Activated gamma-delta T cell (primary cell): ENCODE results near the gene RALGPS1.
"Not testable (repeated sequence)": the region's sequence is repeated elsewhere in the genome, so short reads cannot be mapped to it uniquely, and the experiment has no call there.

Source experiments
- DNase-seq: peaks from one replicate; lab custom pipeline; 2025; lab: John Stamatoyannopoulos, UW

Gene RALGPS1

DNA sequence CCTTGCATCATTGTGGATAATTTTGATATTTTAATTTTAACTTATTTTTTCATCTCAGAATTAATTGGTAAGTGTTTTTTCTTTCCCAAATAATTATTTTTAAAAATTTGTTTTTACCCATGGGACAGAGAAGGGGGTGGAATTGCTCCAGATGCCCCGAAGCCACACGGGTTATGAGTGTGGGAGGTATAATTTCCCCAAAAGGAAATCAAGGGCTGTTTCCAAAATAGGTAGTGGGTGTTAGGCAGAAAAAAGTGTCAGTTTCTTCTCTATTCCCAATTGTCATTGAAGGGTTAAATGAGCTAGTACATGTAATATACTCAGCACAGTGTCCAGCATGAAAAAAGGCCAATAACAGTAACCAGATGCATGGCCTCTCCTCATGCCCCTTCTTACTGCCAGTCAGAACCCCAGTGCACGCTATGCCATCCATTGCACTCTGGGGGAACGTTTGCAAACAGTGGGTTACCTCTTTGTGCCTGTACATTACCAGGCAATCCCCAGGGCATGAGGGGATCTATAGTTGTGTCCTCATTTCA is 244.3 kb downstream of the RALGPS1 start:
- DNase-seq: no peak

DNA sequence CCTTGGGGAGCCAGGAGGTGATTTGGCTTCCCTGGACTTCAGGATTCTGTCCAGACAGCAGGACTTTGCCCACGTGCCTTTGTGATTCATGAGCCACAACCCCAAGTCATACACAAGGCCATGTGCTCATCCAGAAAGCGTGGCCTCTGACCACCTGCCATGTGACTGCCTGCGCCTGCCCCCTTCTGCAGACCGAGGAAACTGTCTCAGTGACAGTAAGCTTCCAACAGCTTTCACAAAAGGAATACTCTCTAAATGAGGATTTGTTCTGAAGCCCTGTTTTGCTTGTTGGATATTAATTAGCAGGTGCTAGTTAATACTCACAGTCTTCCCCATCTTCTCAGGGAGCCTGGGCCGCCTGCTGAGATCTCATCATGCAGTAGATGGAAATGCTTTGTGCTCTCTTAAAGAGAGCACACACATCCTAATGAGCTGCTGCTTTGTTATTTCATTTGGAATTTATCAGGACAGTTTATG is 244.8 kb downstream of the RALGPS1 start:
- DNase-seq: no peak

DNA sequence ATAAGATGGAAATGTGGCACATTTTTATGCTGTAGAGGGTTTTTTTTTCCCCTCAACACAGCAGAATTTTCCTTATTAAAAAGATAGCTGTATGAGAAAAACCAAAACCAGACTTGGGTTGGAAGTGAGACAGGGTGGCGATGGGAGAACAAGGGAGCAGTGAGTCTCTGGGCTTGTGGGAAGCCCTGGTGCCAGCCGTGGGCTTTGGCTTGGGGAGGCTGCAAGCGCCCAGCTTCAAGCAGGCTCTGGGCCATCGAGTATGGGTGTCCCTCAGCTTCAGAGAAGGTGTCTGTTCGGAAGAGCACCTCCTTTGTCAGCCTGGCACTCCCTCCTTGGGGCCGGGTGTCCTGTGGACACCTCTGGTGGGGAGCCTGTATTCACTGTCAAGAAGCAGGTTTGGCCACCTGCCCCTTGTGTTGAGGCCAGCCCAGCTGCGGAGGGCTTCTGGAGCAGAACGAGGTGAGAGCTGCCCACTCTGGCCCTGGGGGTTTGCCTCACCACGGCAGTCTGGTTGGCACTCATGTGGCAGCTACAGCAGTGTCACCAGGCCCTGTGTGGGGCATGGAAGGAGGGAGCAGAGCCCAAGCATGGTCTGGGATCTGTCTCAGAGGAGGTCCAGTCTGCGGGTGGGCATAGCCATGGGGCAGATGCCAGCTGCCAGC is 245.5 kb downstream of the RALGPS1 start:
- no peak for DNase-seq

DNA sequence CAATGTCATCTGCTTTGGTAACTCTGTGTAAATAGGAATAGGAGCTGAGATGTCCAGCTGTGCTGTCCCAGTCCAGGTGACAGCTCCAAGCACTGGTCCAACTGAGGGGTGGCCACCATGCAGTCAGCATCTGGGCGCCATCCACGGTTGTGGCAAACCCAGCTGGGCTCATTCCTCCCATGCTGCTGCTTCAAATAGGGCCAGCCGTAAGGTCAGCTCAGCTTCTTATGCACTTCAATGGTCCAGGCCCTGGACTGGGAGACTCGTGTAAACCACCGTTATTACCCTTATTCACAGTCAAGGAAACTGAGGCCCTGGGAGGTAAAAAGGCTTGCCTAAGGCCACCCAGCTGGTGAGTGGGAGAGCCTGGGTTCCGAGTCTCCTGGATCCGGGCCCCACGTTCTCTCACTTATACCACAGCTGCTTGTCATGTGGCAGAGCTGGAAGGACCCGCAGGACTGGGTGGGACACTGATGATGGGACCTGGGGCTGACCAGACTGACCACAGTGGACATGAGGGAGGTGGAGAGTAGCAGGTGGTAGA is 246.6 kb downstream of the RALGPS1 start:
- DNase-seq: no peak

DNA sequence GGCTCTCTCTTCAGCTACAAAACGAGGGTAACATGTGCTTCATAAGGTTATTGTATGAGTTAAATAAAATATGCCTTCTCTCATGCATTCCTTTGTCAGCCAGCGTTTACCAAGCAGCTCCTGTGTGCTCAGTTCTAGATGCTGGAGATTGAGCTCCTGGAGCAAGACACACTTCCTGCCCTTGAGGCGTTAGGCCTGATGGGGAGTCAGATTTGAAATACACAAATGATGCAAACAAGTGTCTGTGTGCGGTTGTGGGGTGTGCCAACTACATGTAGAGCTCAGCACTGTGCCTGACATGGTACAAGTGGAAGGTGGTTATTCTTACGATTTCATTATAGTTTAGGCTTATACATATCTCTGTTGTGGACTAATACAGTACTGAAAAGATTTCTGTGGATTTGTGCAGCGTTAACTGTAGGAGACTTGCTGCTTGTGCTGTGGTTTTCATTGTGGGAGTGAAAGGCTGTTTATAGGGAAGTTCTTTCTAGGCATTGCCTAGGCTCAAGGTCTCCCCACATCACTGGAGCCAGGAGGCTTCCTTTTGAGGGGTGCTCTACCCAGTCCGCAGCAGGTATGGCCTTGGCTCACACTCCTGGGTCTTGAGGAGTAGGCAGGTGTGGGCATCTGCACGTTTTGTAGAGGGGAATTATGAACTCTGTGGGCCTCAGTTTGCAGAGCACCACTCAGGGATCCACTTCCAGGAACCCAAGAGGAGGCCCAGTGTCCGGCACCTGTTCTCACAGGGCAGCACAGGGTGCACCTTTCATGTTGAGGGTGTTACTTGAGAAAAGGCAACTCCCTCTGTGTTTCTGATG is 247.7 kb downstream of the RALGPS1 start:
- no peak for DNase-seq

DNA sequence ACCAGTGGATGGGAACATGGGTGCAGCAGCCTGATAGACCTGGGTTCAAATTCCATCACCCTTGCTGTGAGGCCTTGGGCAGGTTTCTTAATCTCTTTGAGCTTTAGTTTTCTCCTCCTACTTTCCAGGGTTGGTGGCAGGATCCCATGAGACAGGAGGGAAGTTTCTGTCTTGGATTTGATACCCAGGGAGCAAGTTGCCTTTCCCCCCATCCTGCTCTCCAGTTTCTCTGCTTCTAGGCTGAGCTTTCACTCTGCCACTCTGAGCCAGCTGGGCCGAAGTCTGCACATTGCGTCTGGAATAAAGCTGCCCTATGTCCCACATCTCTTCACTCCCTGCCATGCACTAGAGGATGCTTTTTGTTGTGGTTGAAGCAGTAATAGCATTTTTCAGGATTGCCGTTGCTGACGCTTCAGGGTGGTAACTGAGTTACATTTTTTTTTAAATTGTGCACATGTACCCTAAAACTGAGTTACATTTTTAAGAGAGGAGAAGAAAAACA is 248.3 kb downstream of the RALGPS1 start:
- no peak for DNase-seq

DNA sequence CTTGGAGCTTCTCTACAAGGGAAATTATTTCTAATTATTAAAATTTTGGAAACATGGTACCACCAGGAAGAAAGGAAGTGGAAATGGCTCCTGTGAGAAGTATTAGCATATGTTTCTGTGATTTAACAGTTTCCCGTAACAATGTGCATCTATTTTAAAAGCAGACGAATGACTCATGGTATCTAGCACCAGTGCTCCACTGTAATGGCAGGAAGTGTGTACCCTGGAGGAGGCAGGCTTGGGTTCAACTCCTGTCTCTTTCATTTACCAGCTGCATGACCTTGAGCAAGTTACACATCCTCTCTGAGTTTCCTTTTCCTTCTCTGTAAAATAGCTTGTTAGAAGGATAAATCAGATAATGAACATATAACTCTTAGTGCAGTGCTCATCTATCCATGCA is 248.8 kb downstream of the RALGPS1 start:
- DNase-seq: no peak

DNA sequence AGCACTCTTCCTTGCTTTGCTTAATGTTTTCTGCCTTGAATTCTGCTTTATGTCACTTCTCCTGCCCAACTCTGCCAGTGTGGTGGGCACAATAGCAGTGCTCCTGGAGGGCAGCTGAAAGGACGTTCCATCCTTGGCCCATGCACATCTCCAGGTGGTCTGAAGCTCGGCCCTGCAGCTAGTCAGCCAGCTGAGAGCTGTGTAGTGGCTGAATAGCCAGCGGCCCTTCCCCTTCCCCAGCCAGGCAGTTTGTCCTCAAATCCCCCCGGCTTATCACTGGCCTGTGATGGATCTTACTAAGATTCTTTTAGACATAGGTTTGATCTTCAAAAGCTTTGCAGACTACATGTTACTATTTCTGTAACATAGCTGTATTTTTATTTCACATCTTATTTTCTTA is 250.5 kb downstream of the RALGPS1 start:
- no peak for DNase-seq

DNA sequence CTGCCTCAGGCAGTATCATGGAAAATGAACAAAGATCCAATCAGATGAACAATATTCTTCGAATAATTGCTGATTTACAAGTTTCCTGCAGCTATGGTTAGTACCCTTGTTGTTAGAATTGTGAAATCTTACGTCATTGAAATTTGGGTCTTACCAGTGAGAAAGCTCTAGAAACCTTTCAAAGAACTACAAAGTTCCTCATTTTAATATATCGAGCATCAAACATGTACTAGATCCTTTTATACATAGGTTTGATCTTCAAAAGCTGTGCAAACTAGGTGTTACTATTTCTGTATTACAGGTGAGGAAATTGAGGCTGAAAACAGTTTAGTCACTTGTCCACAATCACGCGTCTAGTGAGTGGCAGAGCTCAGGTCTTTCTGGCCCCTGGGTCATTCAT is 251.5 kb downstream of the RALGPS1 start:
- no peak for DNase-seq

DNA sequence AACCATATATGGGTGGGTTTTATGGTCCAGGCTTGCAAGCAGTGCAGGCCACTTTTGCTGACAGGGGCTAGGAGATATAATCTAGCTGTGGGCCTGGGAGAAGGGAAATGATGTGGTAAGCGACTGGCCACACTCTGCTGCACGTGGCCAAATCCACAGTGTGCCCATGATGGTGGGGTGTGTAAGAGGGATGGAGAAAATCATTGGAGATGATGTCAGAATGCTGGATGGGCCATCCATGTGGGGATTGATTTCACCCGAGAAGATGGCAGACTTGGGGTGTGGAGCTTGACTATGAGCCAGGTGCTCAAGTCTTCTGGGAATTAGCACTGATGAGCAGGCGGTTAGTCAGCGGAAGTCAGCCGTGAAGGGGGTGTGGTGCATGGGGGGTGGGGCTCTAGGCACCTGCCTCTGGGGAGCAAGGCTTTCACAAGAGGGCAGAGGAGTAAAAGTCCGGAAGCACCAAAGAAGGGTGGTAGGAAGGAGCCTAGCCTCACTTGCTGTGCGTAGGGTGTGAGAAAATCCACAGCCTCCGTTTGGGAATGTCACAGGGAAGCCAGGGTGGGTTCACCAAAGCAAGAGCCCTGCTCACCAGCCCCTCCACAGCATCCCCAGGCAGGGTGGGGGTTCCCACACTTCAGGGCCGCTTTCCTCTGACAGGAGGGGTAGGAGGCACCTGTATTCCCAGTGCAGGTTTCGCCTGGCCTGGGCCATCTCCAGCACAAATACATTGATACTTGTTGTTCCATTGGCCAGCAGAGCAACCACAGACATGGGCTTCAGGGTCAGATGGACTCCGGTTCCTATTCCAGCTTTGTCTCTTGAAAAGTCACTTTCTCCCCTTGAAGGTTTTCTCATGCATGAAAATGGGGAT is 252.3 kb downstream of the RALGPS1 start:
- DNase-seq: no peak

DNA sequence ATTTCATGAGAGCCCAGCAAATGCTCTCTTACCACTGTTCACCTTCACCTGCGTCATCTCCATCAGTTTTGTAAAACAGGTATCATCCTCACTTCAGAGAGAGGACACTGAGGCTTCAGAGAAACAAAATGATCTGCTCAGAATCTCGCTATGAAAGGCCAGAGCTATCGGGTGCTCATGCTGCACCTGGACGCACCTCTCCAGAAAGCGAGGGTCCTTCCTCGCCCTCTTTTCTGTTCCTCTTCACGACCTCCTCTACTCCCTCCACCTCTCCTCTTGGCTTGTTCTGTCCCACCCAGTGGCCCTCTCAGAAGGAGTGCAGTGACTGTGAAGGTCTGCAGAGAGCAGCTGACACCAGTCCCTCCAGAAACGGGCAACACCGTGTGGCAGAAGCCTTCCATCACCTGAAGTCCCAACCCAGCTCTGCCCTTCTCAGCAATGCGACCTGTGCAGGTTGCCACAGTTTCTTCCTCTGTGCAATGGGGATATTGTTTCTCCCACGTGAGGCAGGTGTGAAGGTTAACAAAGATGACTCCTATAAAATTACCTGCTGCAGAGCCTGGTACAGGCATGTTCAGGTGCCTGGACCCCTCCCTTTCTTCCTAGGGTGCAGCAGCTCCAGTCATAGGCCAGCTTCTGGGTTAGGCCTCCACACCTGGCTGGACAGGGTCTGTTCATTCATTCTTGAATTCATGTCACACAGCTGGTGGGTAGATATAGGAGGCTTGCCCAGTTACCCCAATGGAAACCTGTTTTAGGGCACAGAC is 253.2 kb downstream of the RALGPS1 start:
- DNase-seq: no peak

DNA sequence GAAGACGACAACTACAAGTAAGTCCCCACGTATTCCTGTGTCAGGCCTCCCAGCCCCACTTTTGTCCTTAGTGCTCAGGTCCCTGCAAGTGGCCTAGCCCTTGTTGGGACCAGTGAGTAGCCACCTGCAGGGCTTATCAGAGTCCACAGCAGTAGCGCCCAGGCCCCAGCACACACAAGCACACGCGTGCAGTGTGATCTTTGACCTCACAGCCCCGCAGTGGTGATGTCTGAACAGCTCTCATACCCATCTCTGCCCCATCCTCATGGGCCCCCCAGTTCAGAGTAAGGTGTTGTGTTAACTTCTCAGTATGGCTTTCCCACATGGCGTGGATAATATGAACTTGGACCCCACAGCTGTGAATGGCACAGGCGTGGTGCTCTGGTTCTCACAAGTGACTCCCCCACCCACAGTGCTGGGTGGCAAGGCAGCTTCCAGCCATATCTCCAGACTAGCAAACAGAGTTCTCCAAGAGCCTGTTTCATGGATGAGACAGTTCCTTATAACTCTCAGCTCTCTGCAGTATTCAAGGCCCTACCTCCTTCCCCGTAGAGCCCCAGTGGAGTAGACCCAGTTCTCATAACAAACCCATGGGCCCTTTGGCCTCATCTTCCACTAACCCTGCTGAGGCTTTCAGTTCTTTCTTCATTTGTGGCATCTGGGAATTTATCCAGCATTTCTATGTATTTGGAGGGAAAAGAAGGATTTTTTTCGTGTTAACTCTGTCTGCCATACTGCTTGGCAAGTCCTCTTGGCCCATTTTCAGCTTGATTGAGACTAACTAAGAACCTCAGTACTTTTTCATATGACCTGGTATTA is 254.4 kb downstream of the RALGPS1 start:
- DNase-seq: no peak

DNA sequence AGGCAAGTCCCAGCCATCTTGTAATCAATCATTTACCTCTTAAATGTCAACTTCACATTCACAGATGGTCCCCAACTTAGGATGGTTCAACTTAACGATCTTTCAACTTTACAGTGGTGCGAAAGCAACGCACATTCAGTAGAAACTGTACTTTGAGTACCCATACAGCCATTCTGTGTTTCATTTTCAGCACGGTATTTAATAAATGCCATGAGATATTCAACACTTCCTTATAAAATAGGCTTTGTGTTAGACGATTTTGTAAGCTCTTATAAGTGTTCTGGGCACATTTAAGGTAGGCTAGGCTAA is 254.9 kb downstream of the RALGPS1 start:
- no peak for DNase-seq

DNA sequence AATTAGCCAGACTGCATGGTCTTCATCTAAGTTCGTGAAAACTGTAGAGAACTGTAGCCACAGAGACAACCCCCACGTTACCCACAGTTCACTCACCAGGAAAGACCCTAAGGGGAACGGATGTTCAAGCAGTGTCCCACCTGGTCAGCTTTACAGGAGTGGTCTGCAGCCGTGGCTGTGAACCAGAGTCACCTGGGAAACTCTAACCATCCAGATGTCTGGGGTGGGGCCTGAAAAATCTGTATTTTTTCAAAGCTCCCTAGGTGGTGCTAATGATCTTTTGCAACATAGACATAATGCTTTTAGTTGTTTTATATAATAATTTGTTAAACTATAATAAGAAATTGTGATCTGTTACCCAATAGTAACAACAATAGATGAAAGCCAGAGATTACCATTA is 255.5 kb downstream of the RALGPS1 start:
- DNase-seq: no peak

DNA sequence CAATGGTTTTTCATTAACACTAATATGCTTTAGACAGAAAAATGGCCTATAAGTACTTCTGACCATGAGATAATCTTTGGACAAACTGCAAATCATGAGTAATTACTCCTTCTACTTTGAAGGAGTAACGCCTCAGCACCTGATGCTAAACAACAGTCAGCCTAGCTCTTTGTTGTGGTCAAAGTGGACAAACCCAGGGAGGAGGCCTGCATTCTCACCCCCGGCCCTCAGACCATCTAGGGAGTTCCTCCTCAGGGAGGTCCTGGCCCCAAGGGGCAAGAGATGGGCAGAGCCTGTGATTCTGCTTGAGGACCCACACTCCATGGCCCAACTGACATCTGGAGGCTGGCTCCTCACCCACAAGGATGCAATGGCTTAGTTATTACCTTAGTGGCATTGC is 256.1 kb downstream of the RALGPS1 start:
- no peak for DNase-seq

DNA sequence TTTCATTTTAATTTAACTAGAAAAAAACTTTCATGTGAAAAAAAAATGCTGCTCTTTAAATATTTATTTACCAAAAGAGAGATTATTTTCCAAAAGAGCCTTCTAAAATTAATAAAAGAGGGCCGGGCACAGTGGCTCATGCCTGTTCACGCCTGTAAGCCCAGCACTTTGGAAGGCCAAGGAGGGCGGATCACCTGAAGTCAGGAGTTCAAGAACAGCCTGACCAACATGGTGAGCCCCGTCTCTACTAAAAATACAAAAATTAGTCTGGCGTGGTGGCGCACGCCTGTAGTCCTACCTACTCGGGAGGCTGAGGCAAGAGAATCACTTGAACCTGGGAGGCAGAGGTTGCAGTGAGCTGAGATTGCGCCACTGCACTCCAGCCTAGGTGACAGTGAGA is 256.8 kb downstream of the RALGPS1 start:
- DNase-seq: not testable (repeated sequence)

DNA sequence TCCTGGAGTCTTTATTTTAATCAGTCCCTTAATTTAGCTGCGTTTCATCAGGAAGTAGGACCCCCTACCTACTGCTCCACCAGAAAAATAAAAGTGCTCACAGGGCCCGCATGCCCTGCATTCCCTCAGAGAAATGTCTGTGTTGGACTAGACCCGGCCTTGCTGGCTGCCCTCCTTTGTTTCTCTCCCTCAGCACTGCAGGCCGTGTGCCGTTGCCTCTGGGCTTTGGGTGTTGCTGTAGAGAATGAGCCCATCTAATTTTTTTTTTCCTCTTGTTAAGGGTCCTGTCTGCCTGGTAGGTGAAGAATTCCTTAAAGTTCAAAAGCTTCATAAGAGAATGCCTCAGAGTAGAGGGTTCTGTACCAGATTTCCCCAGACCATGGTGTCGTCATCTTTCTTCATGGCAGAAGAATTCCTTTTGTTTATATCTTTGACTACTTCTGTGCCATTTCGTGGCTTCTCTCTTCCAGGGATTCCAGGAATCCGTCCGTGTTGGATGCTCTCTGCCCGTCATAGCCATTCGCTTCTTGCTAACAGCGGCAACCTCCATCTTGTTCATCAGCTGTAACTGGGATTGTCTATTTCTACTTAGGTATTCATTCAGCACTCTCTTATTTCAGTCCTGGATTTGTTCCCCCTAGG is 257.6 kb downstream of the RALGPS1 start:
- no peak for DNase-seq

DNA sequence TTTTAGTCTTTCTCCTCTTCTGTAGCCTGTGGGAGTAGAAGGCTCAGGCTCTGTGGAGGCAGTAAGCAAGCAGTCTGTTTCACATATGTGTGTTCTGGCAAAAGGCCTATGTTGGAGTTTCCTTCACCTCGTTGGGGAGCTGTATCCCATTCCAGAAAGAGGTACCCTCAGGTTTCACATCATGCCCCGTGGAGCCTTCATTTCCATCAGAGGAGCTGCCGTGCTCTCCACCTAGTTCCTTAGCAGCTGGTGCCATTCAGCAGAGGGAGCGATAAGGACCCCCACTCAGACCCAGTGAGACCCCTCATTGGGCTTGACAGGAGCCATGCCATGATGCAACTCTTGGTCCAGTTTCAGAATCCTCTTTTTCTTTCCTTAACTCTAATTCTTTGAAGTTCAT is 258.5 kb downstream of the RALGPS1 start:
- no peak for DNase-seq

DNA sequence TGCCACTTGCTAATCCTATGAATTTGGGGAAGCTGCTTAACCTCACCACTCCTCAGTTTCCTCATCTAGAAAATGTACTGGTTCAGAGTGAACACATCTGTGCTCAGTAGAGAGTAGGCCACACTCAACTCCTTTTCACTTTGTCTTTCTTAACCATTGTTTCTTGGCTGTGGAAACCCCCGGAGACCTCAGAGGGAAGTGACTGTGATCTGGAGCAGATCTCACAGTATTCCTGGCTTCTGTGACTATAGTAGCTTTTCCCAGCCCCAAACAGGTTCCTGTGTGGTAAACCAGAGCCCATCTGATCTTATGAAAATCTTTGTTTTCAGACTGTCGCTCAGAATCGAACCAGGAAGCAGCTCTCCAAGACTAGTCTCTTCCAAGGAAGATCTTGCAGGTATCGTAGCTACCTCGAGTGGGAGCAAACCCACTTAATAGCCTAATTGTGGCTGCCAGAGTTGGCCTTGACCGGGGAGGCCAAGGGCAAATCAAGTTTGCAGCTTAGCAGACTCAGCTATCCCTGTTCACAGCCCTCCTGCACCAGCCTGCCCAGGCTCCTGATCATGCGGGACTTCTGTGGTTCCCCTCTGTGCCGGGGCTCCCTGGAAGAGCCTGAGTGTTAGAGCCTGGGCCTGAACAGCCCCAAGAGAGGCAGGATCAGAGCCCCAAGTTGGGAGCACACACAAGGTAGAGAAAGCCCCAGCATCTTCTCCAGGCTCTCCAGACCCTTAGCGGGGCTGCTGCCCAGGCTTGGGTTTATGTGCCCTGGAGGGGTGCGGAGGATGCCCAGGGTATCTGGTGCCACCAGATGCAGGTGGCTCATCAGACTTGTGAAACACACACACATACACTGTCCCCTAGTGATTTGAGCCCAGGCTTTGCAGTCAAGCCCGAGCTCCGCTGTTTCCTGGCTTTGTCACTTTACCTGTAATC is 260.1 kb downstream of the RALGPS1 start:
- DNase-seq: no peak
